OCI-LY3 (cell line): ENCODE data around the gene ZNF672.

Experiments used
- H2AFZ ChIP-seq: fragments of 200-600, 300-600 bp; shearing (Covaris generic); 2 replicates; pipeline ENCODE4 v1.6.0; 2014; ENCODE audit warnings: antibody characterized with exemption, low read depth, low read length
- H3K27ac ChIP-seq: fragments of 200-600, 300-600 bp; sonication (generic); 2 replicates; pipeline ENCODE4 v1.5.1; 2014; ENCODE audit warnings: mild to moderate bottlenecking, low read length, moderate library complexity, mixed read lengths
- H3K27me3 ChIP-seq: fragments of 200-600, 300-600 bp; sonication (generic); 2 replicates; pipeline ENCODE4 v1.6.1; 2014; ENCODE audit warnings: low read depth, low read length, mixed read lengths
- H3K36me3 ChIP-seq: fragments of 200-600, 300-600 bp; sonication (generic); replicated peaks from 2 replicates; pipeline ENCODE3; 2014; ENCODE audit warnings: low read depth, low read length, mixed read lengths
- H3K4me1 ChIP-seq: fragments of 300-600, 200-600 bp; sonication (generic); 2 replicates; pipeline ENCODE4 v1.6.1; 2014; ENCODE audit warnings: low read length, mixed read lengths
- H3K4me2 ChIP-seq: fragments of 200-600, 300-600 bp; sonication (generic); 2 replicates; pipeline ENCODE4 v1.6.1; 2014; ENCODE audit warnings: low read length, mixed read lengths
- H3K4me3 ChIP-seq: fragments of 300-600, 200-600 bp; sonication (generic); 2 replicates; pipeline ENCODE4 v1.5.1; 2014; ENCODE audit warnings: antibody characterized with exemption, mild to moderate bottlenecking, low read length, moderate library complexity
- H3K79me2 ChIP-seq: fragments of 300-600, 200-600 bp; shearing (Covaris generic); 2 replicates; pipeline ENCODE4 v1.6.1; 2014; ENCODE audit warnings: mild to moderate bottlenecking, low read length, mixed read lengths
- H3K9ac ChIP-seq: fragments of 300-600, 200-600 bp; shearing (Covaris generic); 2 replicates; pipeline ENCODE4 v1.6.0; 2014; ENCODE audit warnings: mild to moderate bottlenecking, low read length, moderate library complexity
- H3K9me3 ChIP-seq: fragments of 200-600, 300-600 bp; shearing (Covaris generic); 2 replicates; pipeline ENCODE4 v1.6.1; 2014; ENCODE audit warnings: low read length, mixed read lengths; ENCODE audit not compliant: insufficient read depth
- H4K20me1 ChIP-seq: fragments of 200-600, 300-600 bp; sonication (generic); 2 replicates; pipeline ENCODE4 v1.6.1; 2016; ENCODE audit warnings: low read length, mixed read lengths; ENCODE audit not compliant: insufficient read depth
- CTCF ChIP-seq: fragments of 200-600, 300-600 bp; sonication (generic); IDR thresholded peaks from 2 replicates; pipeline ENCODE4 v1.5.1; 2014; ENCODE audit warnings: antibody characterized with exemption, low read length, low read depth
- EZH2phosphoT487 ChIP-seq: fragments of 200-600 bp; shearing (Covaris generic); IDR thresholded peaks from 2 replicates; pipeline ENCODE4 v1.6.1; 2018; ENCODE audit warnings: antibody characterized with exemption, mixed run types, low read depth

ZNF672 gene

DNA sequence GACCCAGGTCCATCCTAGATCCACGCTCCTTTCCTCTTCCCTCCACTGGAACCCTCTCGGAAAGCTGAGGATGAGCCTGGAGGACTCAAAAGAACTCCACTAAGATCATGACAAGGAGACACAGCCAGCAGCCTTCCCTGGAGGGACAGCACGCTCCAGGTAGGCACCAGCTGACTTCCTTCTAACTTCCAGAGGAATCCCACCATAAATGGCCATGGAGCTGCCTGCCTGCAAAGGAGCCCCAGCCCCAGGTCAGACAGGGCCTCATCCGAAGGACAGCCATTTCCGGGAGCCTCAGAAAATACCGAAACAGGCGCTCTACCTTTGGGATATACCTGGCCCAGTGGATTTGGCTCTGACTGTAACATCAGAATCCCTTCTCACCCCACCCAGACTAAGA, 16.4 kb upstream of the ZNF672 start:
- Histone ChIP-seq H4K20me1 (peaks cover 17% of the 10 kb centered on the region), H3K9ac (no peak overlapping the region), H3K9me3 (no peaks in the 10 kb centered on the region), H3K79me2 (peaks cover 38% of the 10 kb centered on the region), H3K27ac (no peak overlapping the region), H3K4me2 (no peak overlapping the region), H3K4me1 (peaks cover 17% of the 10 kb centered on the region), H2AFZ (no peak overlapping the region), H3K27me3 (no peaks in the 10 kb centered on the region), H3K4me3 (no peak overlapping the region), H3K36me3 (peaks cover 40% of the 10 kb centered on the region)
- no peak for TF ChIP-seq EZH2phosphoT487
- no peak for TF ChIP-seq CTCF

- Histone ChIP-seq H3K4me1 (peaks cover 23% of the 10 kb centered on the region), H3K27me3 (no peaks in the 10 kb centered on the region), H3K36me3 (peaks cover 38% of the 10 kb centered on the region), H3K4me2 (no peak overlapping the region), H3K9me3 (no peaks in the 10 kb centered on the region), H4K20me1 (peaks cover 17% of the 10 kb centered on the region), H3K27ac (no peak overlapping the region), H3K4me3 (no peak overlapping the region), H3K9ac (no peak overlapping the region), H3K79me2 (peaks cover 38% of the 10 kb centered on the region), H2AFZ (no peak overlapping the region)
- TF ChIP-seq EZH2phosphoT487 (no peak), CTCF (no peak)
Observed at GRCh38 chr1:248822148-248823032, 15.6 kb upstream of the ZNF672 start.

DNA sequence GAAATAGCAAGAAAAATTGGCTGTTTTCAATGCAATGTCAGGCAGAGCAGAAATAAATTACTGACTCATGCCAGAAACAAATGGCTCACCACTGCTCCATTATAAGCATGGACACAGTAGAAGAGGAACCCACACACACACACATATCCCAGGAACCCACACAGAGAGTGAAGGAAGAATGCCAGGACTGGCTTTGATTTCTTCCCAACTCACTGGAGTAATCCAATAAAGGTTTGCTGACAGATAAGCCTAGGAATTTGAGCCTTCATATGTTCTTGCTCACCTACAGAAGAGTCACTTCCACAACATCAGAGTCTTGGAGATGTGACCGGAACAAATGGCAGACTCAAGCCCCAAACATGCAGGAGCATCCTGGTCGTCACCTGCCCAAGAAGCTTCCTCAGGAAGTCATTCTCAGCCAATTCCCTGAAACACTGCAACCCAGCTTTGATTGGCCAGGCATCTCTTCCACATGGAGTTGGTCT, 14.5 kb upstream of the ZNF672 start:
- Histone ChIP-seq H2AFZ (no peak overlapping the region), H3K36me3 (peaks cover 38% of the 10 kb centered on the region), H4K20me1 (peaks cover 15% of the 10 kb centered on the region), H3K4me2 (no peak overlapping the region), H3K27ac (no peak overlapping the region), H3K4me1 (peaks cover 25% of the 10 kb centered on the region), H3K79me2 (peaks cover 35% of the 10 kb centered on the region), H3K4me3 (no peak overlapping the region), H3K9ac (no peak overlapping the region), H3K27me3 (no peaks in the 10 kb centered on the region), H3K9me3 (no peaks in the 10 kb centered on the region)
- no peak for TF ChIP-seq EZH2phosphoT487
- no peak for TF ChIP-seq CTCF

DNA sequence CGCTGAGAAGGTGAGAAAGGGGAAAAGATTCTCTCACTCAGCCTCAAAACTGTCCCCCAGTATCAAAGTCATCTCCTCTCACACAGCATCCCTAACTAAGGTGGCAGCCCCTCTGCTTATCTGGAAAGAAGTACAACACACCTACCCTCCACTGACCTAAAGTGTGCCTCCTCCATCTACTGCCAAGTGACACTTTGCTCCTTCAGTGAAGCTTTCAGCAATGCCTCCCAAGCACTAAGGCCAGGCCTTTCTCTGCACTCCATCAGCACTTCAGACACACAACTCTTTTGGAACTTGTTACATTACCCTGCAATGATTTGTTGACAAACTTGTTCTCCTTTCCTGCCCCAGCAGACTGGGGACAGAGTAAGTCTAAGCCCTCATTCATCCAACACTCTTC, 13.7 kb upstream of the ZNF672 start:
- no peak overlapping the region for H2AFZ ChIP-seq
- no peaks in the 10 kb centered on the region for H3K27me3 ChIP-seq
- peaks cover 33% of the 10 kb centered on the region for H3K79me2 ChIP-seq
- H3K36me3 ChIP-seq: peaks cover 38% of the 10 kb centered on the region
- H3K27ac ChIP-seq: no peak overlapping the region
- 0 out of 2 replicates have a peak overlapping the region, but pooled peaks have one; percentile 86 for H3K4me3 ChIP-seq
- peaks cover 18% of the 10 kb centered on the region for H3K4me1 ChIP-seq
- H3K9ac ChIP-seq: no peak overlapping the region
- no peak for TF ChIP-seq EZH2phosphoT487
- TF ChIP-seq CTCF: no peak
- peaks cover 14% of the 10 kb centered on the region for H4K20me1 ChIP-seq
- H3K9me3 ChIP-seq: no peaks in the 10 kb centered on the region
- peak overlapping the region; percentile 95 for H3K4me2 ChIP-seq
